ENCODE data around the gene LCMT1. TPM values are rescaled to one million over a fixed set of nuclear protein-coding genes. Genes with fewer than 3 reads are reported as not detected.

The LCMT1 gene
- total RNA-seq, 1 donor from 2014 or later, result 41.1 TPM

DNA sequence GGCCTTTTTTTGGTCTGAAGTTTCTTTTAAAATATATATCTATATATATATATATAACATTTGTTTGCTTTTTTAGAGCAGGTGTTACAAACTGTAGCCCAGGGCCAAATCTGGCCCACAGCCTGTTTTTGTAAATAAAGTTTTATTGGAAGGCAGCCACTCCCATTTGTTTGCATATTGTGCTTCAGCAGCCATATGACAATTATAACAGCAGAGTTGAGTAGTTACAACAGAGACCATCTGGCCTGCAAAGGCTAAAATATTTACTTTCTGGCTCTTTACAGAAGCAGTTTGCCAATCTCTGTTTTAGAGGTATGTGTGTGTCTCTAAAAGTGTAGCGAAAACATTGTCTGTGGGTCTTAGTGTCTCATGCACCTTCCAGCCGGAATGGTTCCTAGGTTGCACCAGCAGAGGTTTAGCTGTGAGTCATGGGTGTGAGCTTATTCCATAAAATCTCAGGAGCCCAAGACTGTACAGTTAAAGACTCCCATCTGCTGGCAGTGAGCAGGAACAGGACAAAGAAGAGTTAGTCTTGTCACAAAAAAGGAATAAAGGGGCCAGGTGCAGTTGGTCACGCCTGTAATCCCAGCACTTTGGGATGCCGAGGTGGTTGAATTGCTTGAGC, 23.8 kb downstream of the LCMT1 start:
- no peaks in the 10 kb centered on the region for H3K9me3 ChIP-seq (replicated peaks)
- TF ChIP-seq, protein P1, sequence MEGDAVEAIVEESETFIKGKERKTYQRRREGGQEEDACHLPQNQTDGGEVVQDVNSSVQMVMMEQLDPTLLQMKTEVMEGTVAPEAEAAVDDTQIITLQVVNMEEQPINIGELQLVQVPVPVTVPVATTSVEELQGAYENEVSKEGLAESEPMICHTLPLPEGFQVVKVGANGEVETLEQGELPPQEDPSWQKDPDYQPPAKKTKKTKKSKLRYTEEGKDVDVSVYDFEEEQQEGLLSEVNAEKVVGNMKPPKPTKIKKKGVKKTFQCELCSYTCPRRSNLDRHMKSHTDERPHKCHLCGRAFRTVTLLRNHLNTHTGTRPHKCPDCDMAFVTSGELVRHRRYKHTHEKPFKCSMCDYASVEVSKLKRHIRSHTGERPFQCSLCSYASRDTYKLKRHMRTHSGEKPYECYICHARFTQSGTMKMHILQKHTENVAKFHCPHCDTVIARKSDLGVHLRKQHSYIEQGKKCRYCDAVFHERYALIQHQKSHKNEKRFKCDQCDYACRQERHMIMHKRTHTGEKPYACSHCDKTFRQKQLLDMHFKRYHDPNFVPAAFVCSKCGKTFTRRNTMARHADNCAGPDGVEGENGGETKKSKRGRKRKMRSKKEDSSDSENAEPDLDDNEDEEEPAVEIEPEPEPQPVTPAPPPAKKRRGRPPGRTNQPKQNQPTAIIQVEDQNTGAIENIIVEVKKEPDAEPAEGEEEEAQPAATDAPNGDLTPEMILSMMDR (IDR thresholded peaks at IDR 0.05; ENCODE audit: borderline replicate concordance), result no peak
- H3K36me3 ChIP-seq, result peaks cover 94% of the 10 kb centered on the region
- intact Hi-C loops (cut with micrococcal nuclease), result no loop called here
- H3K27me3 ChIP-seq (ENCODE audit: low read depth), result no peaks in the 10 kb centered on the region
- H3K4me1 ChIP-seq, result peaks cover 3% of the 10 kb centered on the region
- no peak for DNase-seq
- no peak overlapping the region for H3K27ac ChIP-seq (replicated peaks)
- no peak overlapping the region for H3K4me3 ChIP-seq

DNA sequence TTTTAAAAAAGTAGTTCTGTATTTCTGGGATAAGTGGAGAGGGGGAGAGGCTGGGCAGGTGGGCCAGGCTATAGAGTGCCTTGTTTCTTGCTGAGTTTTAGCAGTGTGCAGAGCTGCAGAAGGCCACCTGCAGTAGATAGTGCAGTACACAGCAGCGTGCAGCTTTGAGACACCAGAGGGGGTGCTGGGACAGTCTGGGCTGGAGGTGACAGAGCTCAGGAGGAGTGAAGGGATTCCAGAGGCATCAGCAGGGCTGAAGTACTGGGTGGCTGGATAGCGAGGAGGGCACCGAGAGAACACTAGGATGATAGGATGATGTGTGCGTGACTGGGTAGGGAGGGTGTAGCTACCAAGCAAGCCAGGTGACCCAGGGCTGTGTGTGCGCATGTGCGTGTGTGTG, 26.6 kb downstream of the LCMT1 start:
- intact Hi-C loops (cut with micrococcal nuclease), result no loop called here
- no peak for DNase-seq
- Histone ChIP-seq H3K4me3 (no peak overlapping the region), H3K27me3 (ENCODE audit: low read depth) (no peaks in the 10 kb centered on the region), H3K27ac (replicated peaks) (no peak overlapping the region), H3K36me3 (peaks cover 98% of the 10 kb centered on the region), H3K4me1 (peaks cover 3% of the 10 kb centered on the region), H3K9me3 (replicated peaks) (no peaks in the 10 kb centered on the region)
- TF ChIP-seq, protein P1 (IDR thresholded peaks at IDR 0.05; ENCODE audit: borderline replicate concordance), result no peak

DNA sequence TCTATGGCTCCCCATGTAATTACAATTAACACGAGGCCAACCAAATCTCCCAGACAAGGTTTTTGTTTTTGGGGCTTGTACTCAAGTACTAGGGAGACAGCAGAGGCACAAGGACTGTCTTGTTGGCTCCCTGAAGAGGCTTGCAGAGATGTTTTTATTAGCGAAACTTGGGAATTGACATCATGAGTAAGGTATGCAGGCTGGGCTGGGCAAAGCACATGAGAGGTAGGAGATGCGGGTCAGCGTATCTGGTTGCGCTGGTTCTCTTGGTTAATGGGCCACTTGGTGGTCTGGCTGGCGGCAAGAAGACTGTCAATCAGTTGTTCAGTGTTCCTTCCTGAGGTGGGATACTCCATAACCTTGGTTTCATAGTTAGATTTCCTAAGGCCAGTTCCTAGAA, 28.9 kb downstream of the LCMT1 start:
- intact Hi-C loops (cut with micrococcal nuclease), result no loop called here
- Histone ChIP-seq H3K36me3 (peaks cover 90% of the 10 kb centered on the region), H3K27me3 (ENCODE audit: low read depth) (no peaks in the 10 kb centered on the region), H3K4me1 (peaks cover 3% of the 10 kb centered on the region), H3K27ac (replicated peaks) (no peak overlapping the region), H3K4me3 (no peak overlapping the region), H3K9me3 (replicated peaks) (no peaks in the 10 kb centered on the region)
- TF ChIP-seq, protein P1 (IDR thresholded peaks at IDR 0.05; ENCODE audit: borderline replicate concordance), result no peak
- no peak for DNase-seq

DNA sequence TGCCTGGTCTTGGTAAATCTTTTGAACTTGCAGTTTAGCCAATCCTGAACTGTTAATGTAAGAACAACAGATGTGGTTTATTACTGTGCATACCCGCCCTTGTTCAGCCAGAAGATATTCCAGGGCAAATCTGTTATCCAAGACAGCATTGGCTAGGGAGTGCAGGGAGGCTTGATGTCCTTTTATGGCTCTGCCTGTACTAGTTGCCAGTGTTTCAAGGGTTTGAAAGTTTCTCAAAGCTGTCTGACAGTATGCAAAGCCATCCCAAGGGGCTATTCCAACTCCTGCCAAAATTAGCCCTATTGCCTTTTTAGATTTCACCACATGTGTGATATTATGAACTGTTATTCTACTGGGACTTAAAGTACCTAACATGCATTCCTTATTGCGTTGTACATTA, 30.1 kb downstream of the LCMT1 start:
- Histone ChIP-seq H3K9me3 (replicated peaks) (no peaks in the 10 kb centered on the region), H3K27me3 (ENCODE audit: low read depth) (no peaks in the 10 kb centered on the region), H3K27ac (replicated peaks) (no peak overlapping the region), H3K4me1 (peaks cover 3% of the 10 kb centered on the region), H3K36me3 (peaks cover 90% of the 10 kb centered on the region), H3K4me3 (no peak overlapping the region)
- no peak for DNase-seq
- intact Hi-C loops (cut with micrococcal nuclease), result no loop called here
- TF ChIP-seq, protein P1 (IDR thresholded peaks at IDR 0.05; ENCODE audit: borderline replicate concordance), result no peak

DNA sequence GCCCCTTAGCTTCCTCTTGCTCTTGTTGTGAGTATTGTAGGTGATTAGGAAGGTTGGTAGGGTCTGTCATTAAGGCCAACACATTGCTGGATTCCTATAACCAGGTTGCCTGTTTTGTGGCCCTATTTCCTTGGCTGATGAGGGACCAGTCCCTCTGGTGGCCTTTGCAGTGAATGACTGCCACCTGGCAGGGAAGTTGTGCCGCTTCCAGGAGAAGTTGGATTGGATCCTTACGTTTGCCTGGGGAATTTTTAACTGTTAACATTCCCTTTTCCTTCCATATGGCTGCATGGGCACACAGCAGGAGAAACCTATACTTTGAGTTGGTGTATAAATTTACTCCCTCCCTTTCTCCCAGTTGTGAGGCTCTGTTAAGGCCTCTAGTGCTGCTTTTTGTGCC, 32.4 kb downstream of the LCMT1 start:
- peaks cover 72% of the 10 kb centered on the region for H3K36me3 ChIP-seq
- TF ChIP-seq, protein P1 (IDR thresholded peaks at IDR 0.05; ENCODE audit: borderline replicate concordance), result peak; percentile 49
- H3K27ac ChIP-seq (replicated peaks), result no peak overlapping the region
- H3K4me3 ChIP-seq, result no peak overlapping the region
- no peaks in the 10 kb centered on the region for H3K27me3 ChIP-seq (ENCODE audit: low read depth)
- intact Hi-C loops (cut with micrococcal nuclease), result no loop called here
- DNase-seq, result no peak
- H3K9me3 ChIP-seq (replicated peaks), result no peaks in the 10 kb centered on the region
- H3K4me1 ChIP-seq, result peaks cover 3% of the 10 kb centered on the region
